ENCODE data around the gene MCM9.

DNA sequence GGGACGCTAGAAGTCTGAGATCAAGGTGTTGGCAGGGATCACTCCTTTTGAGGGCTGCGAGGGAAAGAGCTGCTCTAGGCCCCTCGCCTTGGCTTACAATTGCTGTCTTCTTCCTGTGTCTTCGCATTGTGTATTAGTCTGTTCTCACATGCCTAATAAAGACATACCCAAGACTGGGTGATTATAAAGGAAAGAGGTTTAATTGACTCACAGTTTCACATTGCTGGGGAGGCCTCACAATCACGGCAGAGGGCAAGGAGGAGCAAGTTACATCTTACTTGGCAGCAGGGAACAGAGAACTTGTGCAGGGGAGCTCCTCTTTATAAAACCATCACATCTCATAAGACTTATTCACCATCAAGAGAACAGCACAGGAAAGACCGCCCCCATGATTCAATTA is 143.5 kb downstream of the MCM9 start:
- no peak for TF ChIP-seq SP140L (CRISPR knock-in tag; IDR thresholded peaks at IDR 0.05; ENCODE audit: borderline replicate concordance)
- no peak for TF ChIP-seq IKZF1 (IDR thresholded peaks at IDR 0.05)
